ENCODE results near the gene SLC47A1. TPM values are rescaled to one million over a fixed set of nuclear protein-coding genes. Genes with fewer than 3 reads are reported as not detected.
"Not testable (repeated sequence)": the region's sequence is repeated elsewhere in the genome, so short reads cannot be mapped to it uniquely, and the experiment has no call there.

Gene SLC47A1
- total and polyA plus RNA-seq, 2 experiments from 2014 or later: 0.76 to 7.0 TPM

- H3K4me3 ChIP-seq: 0 out of 2 replicates have a peak overlapping the region, but pooled peaks have one; percentile 22
- no peaks in the 10 kb centered on the region for H3K9me3 ChIP-seq (ENCODE audit: low read depth)
- H2AFZ ChIP-seq: no peak overlapping the region; the same call in 1 of the 2 replicates
- no peaks in the 10 kb centered on the region for H3K36me3 ChIP-seq (ENCODE audit: low read depth)
- H3K9me2 ChIP-seq (ENCODE audit: insufficient read depth): no peaks in the 10 kb centered on the region
- H3K27me3 ChIP-seq (replicated peaks; ENCODE audit: insufficient read depth): no peaks in the 10 kb centered on the region
- in situ Hi-C loops (cut with MboI): loop anchor here (5.0 kb wide), 1 partner anchor 253 kb away; no protein-coding TSS in a partner anchor
- 4 to 6% methylated on average over 13 of the region's 13 CpGs for WGBS, 2 experiments (ENCODE audit: low coverage in 1 of 2, low lambda C conversion rate in 2 of 2, missing lambda C conversion rate in 2 of 2)
- H3K79me2 ChIP-seq (ENCODE audit: insufficient read depth): no peaks in the 10 kb centered on the region
- no peaks in the 10 kb centered on the region for H4K20me1 ChIP-seq (ENCODE audit: insufficient read depth)
- peak overlapping the region; percentile 53 for H3K4me2 ChIP-seq (ENCODE audit: unreplicated experiment)
- no peaks in the 10 kb centered on the region for H3K4me1 ChIP-seq (ENCODE audit: insufficient read depth)
- H3K9ac ChIP-seq: peak overlapping the region; percentile 8; the same call in 1 of the 2 replicates
- H3F3A ChIP-seq (ENCODE audit: insufficient read depth): peaks cover 3% of the 10 kb centered on the region; the same call in 1 of the 2 replicates
- TF ChIP-seq EZH2 (IDR thresholded peaks at IDR 0.05; ENCODE audit: insufficient read depth, poor library complexity, severe bottlenecking): no peak
- TF ChIP-seq EZH2phosphoT487 (IDR thresholded peaks at IDR 0.05; ENCODE audit: insufficient read depth, low read depth): no peak
- DNase-seq: peak; percentile 81
- H3K27ac ChIP-seq: no peak overlapping the region
These were observed 19.7 kb upstream of the SLC47A1 start for GRCh38 chr17:19513897-19514488.

- H3F3A ChIP-seq (ENCODE audit: insufficient read depth): no peaks in the 10 kb centered on the region
- no peak overlapping the region for H3K4me2 ChIP-seq (ENCODE audit: unreplicated experiment)
- no peak for TF ChIP-seq EZH2 (IDR thresholded peaks at IDR 0.05; ENCODE audit: insufficient read depth, poor library complexity, severe bottlenecking)
- TF ChIP-seq EZH2phosphoT487 (IDR thresholded peaks at IDR 0.05; ENCODE audit: insufficient read depth, low read depth): no peak
- no peak overlapping the region for H3K9ac ChIP-seq
- H3K79me2 ChIP-seq (ENCODE audit: insufficient read depth): no peaks in the 10 kb centered on the region
- no peak overlapping the region for H2AFZ ChIP-seq
- H3K36me3 ChIP-seq (ENCODE audit: low read depth): no peaks in the 10 kb centered on the region
- no peaks in the 10 kb centered on the region for H3K9me3 ChIP-seq (ENCODE audit: low read depth)
- no peaks in the 10 kb centered on the region for H3K4me1 ChIP-seq (ENCODE audit: insufficient read depth)
- H3K4me3 ChIP-seq: no peak overlapping the region
- no peaks in the 10 kb centered on the region for H3K9me2 ChIP-seq (ENCODE audit: insufficient read depth)
- H3K27ac ChIP-seq: no peak overlapping the region
- in situ Hi-C loops (cut with MboI): no loop called here
- H3K27me3 ChIP-seq (replicated peaks; ENCODE audit: insufficient read depth): no peaks in the 10 kb centered on the region
- no peak for DNase-seq
- no peaks in the 10 kb centered on the region for H4K20me1 ChIP-seq (ENCODE audit: insufficient read depth)
These were observed 16.0 kb upstream of the SLC47A1 start for GRCh38 chr17:19517699-19518098.

- in situ Hi-C loops (cut with MboI); H3K4me2 ChIP-seq (ENCODE audit: unreplicated experiment); H3K79me2 ChIP-seq (ENCODE audit: insufficient read depth); H3K4me1 ChIP-seq (ENCODE audit: insufficient read depth); H3K9me2 ChIP-seq (ENCODE audit: insufficient read depth); H4K20me1 ChIP-seq (ENCODE audit: insufficient read depth); H3K4me3 ChIP-seq; H3K27me3 ChIP-seq (replicated peaks; ENCODE audit: insufficient read depth); H3K27ac ChIP-seq; DNase-seq; H2AFZ ChIP-seq; H3K36me3 ChIP-seq (ENCODE audit: low read depth); H3F3A ChIP-seq (ENCODE audit: insufficient read depth); H3K9ac ChIP-seq; H3K9me3 ChIP-seq (ENCODE audit: low read depth): not testable (repeated sequence)
- WGBS, 2 experiments (ENCODE audit: low coverage in 1 of 2, low lambda C conversion rate in 2 of 2, missing lambda C conversion rate in 2 of 2): 84 to 86% methylated on average over 13 of the region's 13 CpGs
These were observed 14.0 kb upstream of the SLC47A1 start for GRCh38 chr17:19519388-19520291.

GRCh38 chr17:19520641-19521040 lies 13.0 kb upstream of the SLC47A1 start:
- WGBS, 2 experiments (ENCODE audit: low coverage in 1 of 2, low lambda C conversion rate in 2 of 2, missing lambda C conversion rate in 2 of 2): 94 to 95% methylated on average over 5 of the region's 5 CpGs
- H3F3A ChIP-seq (ENCODE audit: insufficient read depth): no peaks in the 10 kb centered on the region
- H3K36me3 ChIP-seq (ENCODE audit: low read depth): no peaks in the 10 kb centered on the region
- H3K9ac ChIP-seq: no peak overlapping the region
- in situ Hi-C loops (cut with MboI): no loop called here
- H3K9me3 ChIP-seq (ENCODE audit: low read depth): no peaks in the 10 kb centered on the region
- no peak overlapping the region for H3K4me3 ChIP-seq
- no peak for DNase-seq
- no peak overlapping the region for H3K4me2 ChIP-seq (ENCODE audit: unreplicated experiment)
- no peaks in the 10 kb centered on the region for H3K4me1 ChIP-seq (ENCODE audit: insufficient read depth)
- no peaks in the 10 kb centered on the region for H3K9me2 ChIP-seq (ENCODE audit: insufficient read depth)
- no peak overlapping the region for H3K27ac ChIP-seq
- H3K27me3 ChIP-seq (replicated peaks; ENCODE audit: insufficient read depth): no peaks in the 10 kb centered on the region
- TF ChIP-seq EZH2phosphoT487 (IDR thresholded peaks at IDR 0.05; ENCODE audit: insufficient read depth, low read depth) (no peak), EZH2 (IDR thresholded peaks at IDR 0.05; ENCODE audit: insufficient read depth, poor library complexity, severe bottlenecking) (no peak)
- H3K79me2 ChIP-seq (ENCODE audit: insufficient read depth): no peaks in the 10 kb centered on the region
- H4K20me1 ChIP-seq (ENCODE audit: insufficient read depth): no peaks in the 10 kb centered on the region
- no peak overlapping the region for H2AFZ ChIP-seq

Measured in GM23248 (cell line).